Spleen (tissue), 11 donors: Measurements from ENCODE around the gene WDFY4. TPM values are rescaled to one million over a fixed set of nuclear protein-coding genes. Genes with fewer than 3 reads are reported as not detected.

Experiments used
- DNase-seq: peaks from one replicate; pipeline ENCODE4 v3.0.0-alpha.2; 2020
- H3K27ac ChIP-seq, 8 donors: fragments of 200-600 bp; sonication (generic) in 7 of 8; 1 replicate in 4 of 8; 2 replicates in 4 of 8; pipeline versions ENCODE4 v1.5.0 to v1.8.0; 2016 to 2021; ENCODE audit warnings: inconsistent platforms in 4 of 8, mild to moderate bottlenecking in 4 of 8, moderate library complexity in 1 of 8
- H3K27me3 ChIP-seq, 7 donors: fragments of 200-600 bp; sonication (generic) in 6 of 7; replicated peaks in 1 of 7; 1 replicate in 4 of 7; 2 replicates in 3 of 7; pipeline versions ENCODE4 v1.5.0 to v1.8.0; 2016 to 2021; ENCODE audit warnings: inconsistent platforms in 3 of 7, mild to moderate bottlenecking in 1 of 7
- H3K36me3 ChIP-seq, 6 donors: fragments of 200-600 bp; sonication (generic) in 5 of 6; 1 replicate in 4 of 6; 2 replicates in 2 of 6; pipeline versions ENCODE4 v1.5.0 to v1.8.0; 2016 to 2021; ENCODE audit warnings: inconsistent platforms in 2 of 6
- H3K4me1 ChIP-seq, 6 donors: fragments of 200-600 bp; sonication (generic) in 5 of 6; 1 replicate in 3 of 6; 2 replicates in 3 of 6; pipeline versions ENCODE4 v1.5.0 to v1.8.0; 2016 to 2021; ENCODE audit warnings: inconsistent platforms in 3 of 6
- H3K4me3 ChIP-seq, 8 donors: fragments of 200-600 bp; sonication (generic) in 7 of 8; 1 replicate in 4 of 8; 2 replicates in 4 of 8; pipeline versions ENCODE4 v1.5.0 to v1.8.0; 2016 to 2021; ENCODE audit warnings: inconsistent platforms in 4 of 8, mild to moderate bottlenecking in 4 of 8, moderate library complexity in 2 of 8
- H3K9me3 ChIP-seq, 8 donors: fragments of 200-600 bp; sonication (generic) in 7 of 8; 1 replicate in 4 of 8; 2 replicates in 4 of 8; pipeline versions ENCODE4 v1.5.0 to v1.8.0; 2016 to 2021; ENCODE audit warnings: inconsistent platforms in 4 of 8
- CTCF ChIP-seq, 11 experiments: fragments of 200-600 bp in 7 of 11; fragments of 450-650 bp in 4 of 11; sonication (generic) in 4 of 11; IDR thresholded peaks in 8 of 11; conservative IDR thresholded peaks in 3 of 11; 1 replicate in 7 of 11; 2 replicates in 4 of 11; pipeline versions ENCODE4 v1.4.0 to v1.8.0; 2016 to 2021; ENCODE audit warnings: antibody characterized with exemption in 11 of 11, inconsistent platforms in 4 of 11, mild to moderate bottlenecking in 1 of 11
- POLR2A ChIP-seq, 3 donors: fragments of 450-650 bp; IDR thresholded peaks; one replicate each; pipeline ENCODE4 v1.5.1; 2017; ENCODE audit warnings: antibody characterized with exemption in 3 of 3, mild to moderate bottlenecking in 1 of 3
- POLR2AphosphoS5 ChIP-seq, 3 donors: sonication (generic); formaldehyde crosslinking; IDR thresholded peaks; one replicate each; pipeline ENCODE4 v1.5.1; 2017; ENCODE audit warnings: antibody characterized with exemption in 3 of 3
- WGBS, 5 donors: extraction: QIAGEN DNeasy Blood & Tissue Kit in 3 of 5; methylation state at CpG; one replicate each; pipeline versions ENCODE4 v1.1.5 to v1.1.7; 2013 to 2018; 5-methylcytosine and 5-hydroxymethylcytosine counted together
- intact Hi-C: fragments of 100-400 bp; cut with DNase I; formaldehyde crosslinking; loops from one replicate; pipeline ENCODE4 v1.15.0; 2023; ENCODE audit warnings: low total_unique reads
- polyA plus RNA-seq, 3 donors: library from polyadenylated mRNA; stranded (reverse); fragments of 200-250 nt; gene quantifications; one replicate each; pipeline ENCODE4 v1.2.1, GENCODE V29; 2013
- total RNA-seq, 7 donors: library from RNA; depleted of rRNA in 3 of 7; stranded (reverse); fragments of >200 nt in 3 of 7; fragmentation: NEBNext Ultra II Directional in 4 of 7; extraction: Animal tissue kit (Norgen Biotek cat#: 25700) in 4 of 7; gene quantifications; one replicate each; pipeline versions ENCODE4 v1.1.0 to v1.2.1, GENCODE V29; 2016 to 2021
- donor health status: healthy with polysubstance abuse.
- donor health status: DM: no; HTN: no; CAD: no; lungs with moderate emphysema.
- donor health status: DM: no; HTN: no; CAD: no.
- donor health status: Bipolar disorder and iron deficiency.
- donor health status: healthy.
- donor health status: DM: no; HTN: no; CAD: no.
- donor health status: DM: yes; HTN: yes; CAD: no.

Gene WDFY4
- total and polyA plus RNA-seq, 10 donors, result 31.7 to 120 (median 88.9) TPM

GRCh38 chr10:48705401-48705938, 20.8 kb downstream of the WDFY4 start:
- H3K36me3 ChIP-seq, result peaks cover 0 to 22% (median under 1%) of the 10 kb centered on the region in 6 donors
- H3K4me3 ChIP-seq, result no peak overlapping the region

GRCh38 chr10:48707472-48707871, 22.8 kb downstream of the WDFY4 start:
- TF ChIP-seq CTCF (IDR thresholded peaks at IDR 0.05 in 8 of 11, conservative IDR thresholded peaks at IDR 0.05 in 3 of 11) (no peak), POLR2A (IDR thresholded peaks at IDR 0.05) (no peak), POLR2AphosphoS5 (IDR thresholded peaks at IDR 0.05) (no peak)
- Histone ChIP-seq H3K36me3 (peaks cover 0 to 42% (median 6%) of the 10 kb centered on the region in 6 donors), H3K27me3 (peaks cover 0 to 4% (median 0%) of the 10 kb centered on the region in 7 donors), H3K4me3 (no peak overlapping the region), H3K27ac (no peak overlapping the region), H3K9me3 (no peaks in the 10 kb centered on the region), H3K4me1 (peaks cover 0 to 62% (median 14%) of the 10 kb centered on the region in 6 donors)
- intact Hi-C loops, result no loop called here
- WGBS, 5 donors, result 24 to 57% (median 43%) methylated on average over 2 of the region's 2 CpGs
- no peak for DNase-seq

More at GRCh38 chr10:48705401-48705938, 20.8 kb downstream of the WDFY4 start:
- peaks cover 0 to 82% (median 24%) of the 10 kb centered on the region in 6 donors for H3K4me1 ChIP-seq
- no peak for DNase-seq
- H3K27me3 ChIP-seq, result peaks cover 0 to 4% (median 0%) of the 10 kb centered on the region in 7 donors
- no peak overlapping the region for H3K27ac ChIP-seq
- intact Hi-C loops, result no loop called here
- WGBS, 5 donors, result 64 to 80% (median 74%) methylated on average over 9 of the region's 9 CpGs
- TF ChIP-seq POLR2AphosphoS5 (IDR thresholded peaks at IDR 0.05), result no peak
- TF ChIP-seq POLR2A (IDR thresholded peaks at IDR 0.05), result no peak
- TF ChIP-seq CTCF (IDR thresholded peaks at IDR 0.05 in 8 of 11, conservative IDR thresholded peaks at IDR 0.05 in 3 of 11), result no peak
- H3K9me3 ChIP-seq, result no peaks in the 10 kb centered on the region

GRCh38 chr10:48708144-48708543, 23.5 kb downstream of the WDFY4 start:
- no peak for DNase-seq
- peaks cover 0 to 48% (median 6%) of the 10 kb centered on the region in 6 donors for H3K36me3 ChIP-seq
- intact Hi-C loops, result no loop called here
- H3K4me1 ChIP-seq, result peaks cover 0 to 56% (median 11%) of the 10 kb centered on the region in 6 donors
- TF ChIP-seq POLR2AphosphoS5 (IDR thresholded peaks at IDR 0.05) (no peak), CTCF (IDR thresholded peaks at IDR 0.05 in 8 of 11, conservative IDR thresholded peaks at IDR 0.05 in 3 of 11) (no peak), POLR2A (IDR thresholded peaks at IDR 0.05) (no peak)
- peaks cover 0 to 4% (median 0%) of the 10 kb centered on the region in 7 donors for H3K27me3 ChIP-seq
- WGBS, 5 donors, result 60 to 74% (median 73%) methylated on average over 5 of the region's 5 CpGs
- H3K4me3 ChIP-seq, result no peak overlapping the region
- no peak overlapping the region for H3K27ac ChIP-seq
- no peaks in the 10 kb centered on the region for H3K9me3 ChIP-seq

- H3K4me3 ChIP-seq, result no peak overlapping the region
- peaks cover 0 to 57% (median 8%) of the 10 kb centered on the region in 6 donors for H3K36me3 ChIP-seq
- DNase-seq, result no peak
- peaks cover 0 to 39% (median 7%) of the 10 kb centered on the region in 6 donors for H3K4me1 ChIP-seq
- 85 to 92% (median 88%) methylated on average over 6 of the region's 6 CpGs for whole genome bisulfite sequencing, 5 donors
- H3K27ac ChIP-seq, result no peak overlapping the region
- no peak for TF ChIP-seq CTCF (IDR thresholded peaks at IDR 0.05 in 8 of 11, conservative IDR thresholded peaks at IDR 0.05 in 3 of 11)
- TF ChIP-seq POLR2AphosphoS5 (IDR thresholded peaks at IDR 0.05), result no peak
- TF ChIP-seq POLR2A (IDR thresholded peaks at IDR 0.05), result no peak
- peaks cover 0 to 9% (median 3%) of the 10 kb centered on the region in 8 donors for H3K9me3 ChIP-seq
- intact Hi-C loops, result no loop called here
- no peaks in the 10 kb centered on the region for H3K27me3 ChIP-seq
Observed at GRCh38 chr10:48710647-48711275, 26.1 kb downstream of the WDFY4 start.
